Measurements from ENCODE around the gene KCNQ2.

KCNQ2 gene

DNA sequence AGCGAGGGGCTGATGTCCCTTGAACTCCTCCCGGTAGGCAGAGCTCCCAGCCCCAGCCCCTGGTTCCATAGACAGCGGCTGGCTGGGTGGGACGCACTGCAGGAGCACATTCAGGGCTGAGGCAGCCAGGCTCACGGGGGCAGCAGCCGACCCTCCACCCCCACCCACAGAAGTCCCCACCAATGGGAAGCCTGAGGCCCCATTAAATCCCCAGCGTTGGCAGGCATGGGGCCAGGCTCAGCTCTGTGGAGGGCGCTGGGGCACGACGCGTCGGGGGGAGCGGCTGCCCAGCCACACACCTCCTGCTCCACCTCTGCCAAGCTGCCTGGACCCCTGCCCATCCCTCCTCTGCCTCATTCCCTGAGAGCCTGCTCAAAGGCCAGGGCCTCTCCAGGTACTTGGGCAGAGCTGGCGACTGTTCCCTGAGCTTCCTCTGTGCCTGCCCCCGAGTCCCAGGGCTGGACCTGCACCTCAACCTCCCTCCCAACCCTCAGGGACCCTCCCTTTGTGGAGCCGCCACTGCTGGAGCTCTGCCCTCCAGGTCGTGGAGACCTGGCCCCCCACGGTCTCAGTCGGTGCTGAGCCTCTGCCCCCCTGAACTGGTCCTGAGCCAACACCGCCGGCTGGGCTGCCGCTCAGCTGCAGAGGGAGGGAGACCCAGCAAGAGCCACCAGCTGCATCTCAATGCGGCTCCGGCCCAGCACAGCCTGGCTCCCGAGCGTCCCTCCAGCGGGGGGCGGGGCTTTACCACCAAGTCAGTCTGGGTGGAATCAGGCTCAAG lies 120.5 kb downstream of the KCNQ2 start:
- no peak for DNase-seq

- DNase-seq = no peak
Observed at GRCh38 chr20:63351326-63351700, 121.1 kb downstream of the KCNQ2 start.

DNA sequence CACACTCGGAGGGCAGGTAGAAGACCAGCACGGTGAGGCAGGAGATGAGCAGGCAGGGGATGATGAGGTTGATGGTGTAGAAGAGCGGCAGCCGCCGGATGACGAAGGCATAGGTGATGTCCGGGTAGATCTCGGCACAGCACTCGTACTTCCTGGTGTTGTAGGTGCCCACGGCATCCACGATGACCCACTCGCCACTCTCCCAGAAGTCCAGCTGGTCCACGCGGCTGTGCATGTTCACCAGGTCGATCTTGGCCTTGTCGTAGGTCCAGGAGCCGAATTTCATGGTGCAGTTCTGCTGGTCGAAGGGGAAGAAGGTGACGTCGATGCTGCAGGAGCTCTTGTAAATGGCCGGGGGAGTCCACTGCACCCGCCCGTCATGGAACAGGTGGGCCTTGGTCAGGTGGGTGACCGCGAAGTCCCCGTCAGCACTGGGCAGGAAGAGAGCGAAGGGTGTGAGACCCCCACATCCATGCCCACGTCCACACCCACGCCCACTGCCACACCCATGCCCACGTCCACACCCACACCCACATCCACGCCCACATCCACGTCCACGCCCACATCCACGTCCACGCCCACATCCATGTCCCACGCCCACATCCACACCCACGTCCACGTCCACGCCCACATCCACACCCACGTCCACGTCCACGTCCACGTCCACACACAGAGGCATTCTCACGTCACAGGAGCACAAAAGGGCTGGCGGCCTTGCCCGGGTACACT lies 121.7 kb downstream of the KCNQ2 start:
- no peak for DNase-seq
